ENCODE data around the gene ANKHD1. TPM values are rescaled to one million over a fixed set of nuclear protein-coding genes. Genes with fewer than 3 reads are reported as not detected.
"Not testable (repeated sequence)": the region's sequence is repeated elsewhere in the genome, so short reads cannot be mapped to it uniquely, and the experiment has no call there.

ANKHD1 gene
- total RNA-seq, 4 donors from 2014 or later: 113 to 212 (median 164) TPM

DNA sequence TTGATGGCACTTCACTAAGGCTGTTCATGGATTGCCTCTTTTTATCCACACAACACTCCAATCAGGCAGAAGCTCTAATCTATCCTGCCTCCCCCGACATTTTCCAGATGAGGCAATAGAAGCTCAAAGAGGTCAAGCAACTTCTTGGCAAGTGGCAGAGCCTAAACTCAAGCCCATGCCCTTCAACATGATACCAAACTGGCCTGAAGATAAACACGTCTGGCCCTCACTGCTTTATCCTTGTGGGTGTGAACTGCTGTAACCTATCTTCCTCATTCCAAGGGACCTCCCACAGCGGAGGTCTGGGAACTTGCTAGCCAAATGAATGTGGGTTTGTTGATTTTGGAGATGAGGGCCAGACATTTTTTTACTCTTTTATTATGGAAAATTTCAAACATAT is 172.5 kb downstream of the ANKHD1 start:
- DNase-seq: no peak
- 42 to 80% methylated on average over 1 to 3 of the region's 3 CpGs for WGBS, 2 donors (ENCODE audit: low coverage in 1 of 2)
- in situ Hi-C loops (cut with MboI; ENCODE audit: low pct_ligation_motif_present in 1 of 4, low pct_unique_long_range_greater_than_20kb in 1 of 4, low sequenced_read_pairs in 3 of 4): loop anchor here in 2 of 4 donors (10.0 to 25.0 kb wide), 2 partner anchors 61 to 88 kb away; partner anchors contain the start of genes CD14 (in 1 of the 2), DND1 (in 1 of the 2), TMCO6 (in 1 of the 2) and WDR55 (in 1 of the 2)

DNA sequence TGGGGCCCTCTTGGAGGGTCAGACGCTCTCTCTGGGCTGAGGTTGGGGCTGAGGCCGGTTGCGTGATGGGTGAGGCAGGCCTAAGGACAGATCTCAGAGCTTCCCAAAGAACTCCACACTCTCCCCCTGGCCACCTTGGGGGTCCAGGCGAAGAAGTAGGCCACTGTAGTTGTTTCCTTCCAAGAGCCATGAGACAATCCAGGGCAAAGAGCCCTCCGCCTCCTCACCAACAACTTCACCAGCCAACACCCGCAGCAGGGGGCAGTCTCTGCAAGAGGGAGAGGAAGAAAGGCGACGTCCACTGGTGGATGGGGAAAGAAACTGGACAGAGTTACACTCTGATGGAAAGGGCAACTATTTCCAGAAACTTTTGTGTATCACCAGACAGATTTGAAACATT is 173.7 kb downstream of the ANKHD1 start:
- no peaks in the 10 kb centered on the region for H3K36me3 ChIP-seq
- intact Hi-C loops (cut with DNase I; ENCODE audit: low total_unique reads) (loop anchor here (5.0 kb wide), 1 partner anchor 1007 kb away; no protein-coding TSS in a partner anchor), in situ Hi-C loops (cut with MboI; ENCODE audit: low pct_ligation_motif_present in 1 of 4, low pct_unique_long_range_greater_than_20kb in 1 of 4, low sequenced_read_pairs in 3 of 4) (loop anchor here in 1 of 4 donors (10.0 kb wide), 1 partner anchor 59 kb away; the partner anchor contains the start of genes CD14 and TMCO6)
- H3K4me3 ChIP-seq: no peak overlapping the region
- WGBS, 2 donors (ENCODE audit: low coverage in 1 of 2): 40 to 84% methylated on average over 1 to 8 of the region's 8 CpGs
- H3K4me1 ChIP-seq: peaks cover 0 to 25% (median 6%) of the 10 kb centered on the region in 4 donors
- TF ChIP-seq EP300 (IDR thresholded peaks at IDR 0.05; ENCODE audit: low read depth): no peak
- no peak for TF ChIP-seq POLR2AphosphoS5 (IDR thresholded peaks at IDR 0.05)
- TF ChIP-seq, protein P1, sequence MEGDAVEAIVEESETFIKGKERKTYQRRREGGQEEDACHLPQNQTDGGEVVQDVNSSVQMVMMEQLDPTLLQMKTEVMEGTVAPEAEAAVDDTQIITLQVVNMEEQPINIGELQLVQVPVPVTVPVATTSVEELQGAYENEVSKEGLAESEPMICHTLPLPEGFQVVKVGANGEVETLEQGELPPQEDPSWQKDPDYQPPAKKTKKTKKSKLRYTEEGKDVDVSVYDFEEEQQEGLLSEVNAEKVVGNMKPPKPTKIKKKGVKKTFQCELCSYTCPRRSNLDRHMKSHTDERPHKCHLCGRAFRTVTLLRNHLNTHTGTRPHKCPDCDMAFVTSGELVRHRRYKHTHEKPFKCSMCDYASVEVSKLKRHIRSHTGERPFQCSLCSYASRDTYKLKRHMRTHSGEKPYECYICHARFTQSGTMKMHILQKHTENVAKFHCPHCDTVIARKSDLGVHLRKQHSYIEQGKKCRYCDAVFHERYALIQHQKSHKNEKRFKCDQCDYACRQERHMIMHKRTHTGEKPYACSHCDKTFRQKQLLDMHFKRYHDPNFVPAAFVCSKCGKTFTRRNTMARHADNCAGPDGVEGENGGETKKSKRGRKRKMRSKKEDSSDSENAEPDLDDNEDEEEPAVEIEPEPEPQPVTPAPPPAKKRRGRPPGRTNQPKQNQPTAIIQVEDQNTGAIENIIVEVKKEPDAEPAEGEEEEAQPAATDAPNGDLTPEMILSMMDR (IDR thresholded peaks at IDR 0.05): peak; percentile 18 to 68 (median 52)
- no peak for TF ChIP-seq POLR2A (IDR thresholded peaks at IDR 0.05)
- H3K9me3 ChIP-seq: no peaks in the 10 kb centered on the region
- H3K27me3 ChIP-seq: no peaks in the 10 kb centered on the region
- peak overlapping the region in 2 of 4 donors; percentile 20 to 57 for H3K27ac ChIP-seq
- peak; percentile 71 for DNase-seq

More for the DNA sequence above, 172.5 kb downstream of the ANKHD1 start:
- no peaks in the 10 kb centered on the region for H3K27me3 ChIP-seq
- H3K36me3 ChIP-seq: no peaks in the 10 kb centered on the region
- no peak overlapping the region for H3K27ac ChIP-seq
- H3K4me1 ChIP-seq: peaks cover 0 to 35% (median 6%) of the 10 kb centered on the region in 4 donors
- no peak overlapping the region for H3K4me3 ChIP-seq
- no peak for TF ChIP-seq EP300 (IDR thresholded peaks at IDR 0.05; ENCODE audit: low read depth)
- no peaks in the 10 kb centered on the region for H3K9me3 ChIP-seq
- intact Hi-C loops (cut with DNase I; ENCODE audit: low total_unique reads): no loop called here

DNA sequence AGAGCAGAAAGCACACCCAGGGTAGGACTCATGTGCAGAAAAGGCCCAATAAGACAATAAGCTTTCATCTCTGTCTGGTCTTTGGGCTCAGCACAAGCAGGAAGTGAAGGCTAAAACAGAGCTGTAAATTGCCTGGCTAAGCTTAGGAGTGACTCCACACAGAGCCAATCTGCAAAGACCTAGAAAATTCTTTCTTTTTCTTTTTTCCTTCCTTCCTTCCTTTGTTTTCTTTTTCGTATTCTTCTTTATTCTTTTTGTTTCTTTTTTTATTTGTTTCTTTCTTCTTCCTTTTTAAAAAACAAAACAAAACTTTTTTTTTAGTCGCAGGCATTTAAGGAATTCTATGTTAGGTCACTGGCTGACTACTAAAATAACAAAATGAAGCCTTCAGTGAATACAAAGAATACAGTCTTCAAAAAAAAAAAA is 175.2 kb downstream of the ANKHD1 start:
- H3K4me1 ChIP-seq: peaks cover 0 to 16% (median 6%) of the 10 kb centered on the region in 4 donors
- no peaks in the 10 kb centered on the region for H3K27me3 ChIP-seq
- WGBS, 2 donors (ENCODE audit: low coverage in 1 of 2): 54 to 64% methylated on average over 2 of the region's 2 CpGs
- H3K36me3 ChIP-seq: no peaks in the 10 kb centered on the region
- intact Hi-C loops (cut with DNase I; ENCODE audit: low total_unique reads): loop anchor here (5.0 kb wide), 1 partner anchor 1006 kb away; no protein-coding TSS in a partner anchor
- no peak for DNase-seq
- no peak overlapping the region for H3K4me3 ChIP-seq
- in situ Hi-C loops (cut with MboI; ENCODE audit: low pct_ligation_motif_present in 1 of 4, low pct_unique_long_range_greater_than_20kb in 1 of 4, low sequenced_read_pairs in 3 of 4): loop anchor here in 1 of 4 donors (10.0 kb wide), 1 partner anchor 58 kb away; the partner anchor contains the start of genes CD14 and TMCO6
- no peak for TF ChIP-seq POLR2AphosphoS5 (IDR thresholded peaks at IDR 0.05)
- no peak for TF ChIP-seq POLR2A (IDR thresholded peaks at IDR 0.05)
- TF ChIP-seq, protein P1 (IDR thresholded peaks at IDR 0.05): no peak
- no peak for TF ChIP-seq EP300 (IDR thresholded peaks at IDR 0.05; ENCODE audit: low read depth)
- H3K9me3 ChIP-seq: no peaks in the 10 kb centered on the region
- peak overlapping the region in 3 of 4 donors; percentile 44 to 58 (median 57) for H3K27ac ChIP-seq

DNA sequence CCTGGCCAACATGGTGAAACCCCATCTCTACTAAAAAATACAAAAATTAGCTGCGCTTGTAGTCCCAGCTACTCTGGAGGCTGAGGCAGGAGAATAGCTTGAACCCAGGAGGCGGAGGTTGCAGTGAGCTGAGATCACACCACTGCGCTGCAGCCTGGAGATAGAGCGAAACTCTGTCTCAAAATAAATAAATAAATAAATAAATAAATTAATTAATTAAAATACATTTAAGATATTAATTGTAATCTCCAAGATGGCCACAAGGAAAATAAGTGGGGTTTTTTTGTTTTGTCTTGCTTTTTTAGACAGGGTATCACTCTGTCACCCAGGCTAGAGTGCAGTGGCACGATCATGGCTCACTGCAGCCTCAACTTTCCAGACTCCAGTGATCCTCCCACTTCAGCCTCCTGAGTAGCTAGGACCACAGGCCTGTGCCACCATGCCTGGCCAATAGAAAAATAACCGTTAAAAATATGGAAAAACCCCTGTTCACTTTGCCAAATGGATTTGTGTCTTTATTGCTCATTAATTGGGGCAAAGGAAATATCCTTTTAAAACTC is 177.6 kb downstream of the ANKHD1 start:
- 73 to 92% methylated on average over 2 to 6 of the region's 6 CpGs for WGBS, 2 donors (ENCODE audit: low coverage in 1 of 2)
- peaks cover 0 to 12% (median 3%) of the 10 kb centered on the region in 4 donors for H3K4me1 ChIP-seq
- not testable (repeated sequence) for DNase-seq, H3K36me3 ChIP-seq, H3K4me3 ChIP-seq, H3K27me3 ChIP-seq, H3K9me3 ChIP-seq, H3K27ac ChIP-seq
- TF ChIP-seq, protein P1 (IDR thresholded peaks at IDR 0.05): peak in 1 of 5 experiments; percentile 10
- in situ Hi-C loops (cut with MboI; ENCODE audit: low pct_ligation_motif_present in 1 of 4, low pct_unique_long_range_greater_than_20kb in 1 of 4, low sequenced_read_pairs in 3 of 4) (loop anchor here in 1 of 4 donors (10.0 kb wide), 1 partner anchor 56 kb away; the partner anchor contains the start of genes CD14 and TMCO6), intact Hi-C loops (cut with DNase I; ENCODE audit: low total_unique reads) (loop anchor here (5.0 kb wide), 1 partner anchor 1003 kb away; no protein-coding TSS in a partner anchor)

All from transverse colon (tissue), 4 donors.